Activated CD8-positive, alpha-beta T cell treated with anti-CD3 and anti-CD28 coated beads, Interleukin-2, amount 10 ng/mL, durations not matched to agents 7 days and 5 days (primary cell): ENCODE results near the gene MTX3. TPM values are rescaled to one million over a fixed set of nuclear protein-coding genes. Genes with fewer than 3 reads are reported as not detected.

Experiments
- ATAC-seq: fragments of 150-1000 bp; cut with Tn5 transposase; one replicate; pipeline ENCODE4 v1.10.0; 2021; ENCODE audit warnings: moderate library complexity
- CTCF ChIA-PET: fragments of 350-600 bp; sonication (Branson Sonifier 250); formaldehyde crosslinking; loops from one replicate; lab custom pipeline; 2021; ENCODE audit warnings: antibody characterized with exemption; lab: Charles Lee
- POLR2A ChIA-PET: fragments of 350-600 bp; sonication (Branson Sonifier 250); formaldehyde crosslinking; loops from one replicate; lab custom pipeline; 2021; ENCODE audit warnings: antibody characterized with exemption; lab: Charles Lee
- DNase-seq: peaks from one replicate; pipeline ENCODE4 v3.0.0-alpha.2; 2020
- H3K27ac Mint-ChIP-seq: one replicate; pipeline ENCODE4 v1.8.0; 2021; ENCODE audit warnings: mild to moderate bottlenecking, mixed read lengths
- H3K27me3 Mint-ChIP-seq: one replicate; pipeline ENCODE4 v1.8.0; 2021; ENCODE audit warnings: low read depth, mixed read lengths
- H3K36me3 Mint-ChIP-seq: one replicate; pipeline ENCODE4 v1.8.0; 2021; ENCODE audit warnings: low read depth, mixed read lengths
- H3K4me1 Mint-ChIP-seq: one replicate; pipeline ENCODE4 v1.8.0; 2021; ENCODE audit warnings: low read depth, mixed read lengths
- H3K4me3 Mint-ChIP-seq: one replicate; pipeline ENCODE4 v1.8.0; 2021; ENCODE audit warnings: mild to moderate bottlenecking, mixed read lengths
- H3K9me3 Mint-ChIP-seq: one replicate; pipeline ENCODE4 v1.8.0; 2022; ENCODE audit warnings: mixed read lengths; ENCODE audit not compliant: insufficient read depth
- total RNA-seq, 2 experiments: library from RNA; stranded (reverse); gene quantifications; one replicate each; pipeline ENCODE4 v1.2.3, GENCODE V29; 2021

Gene MTX3, protein sequence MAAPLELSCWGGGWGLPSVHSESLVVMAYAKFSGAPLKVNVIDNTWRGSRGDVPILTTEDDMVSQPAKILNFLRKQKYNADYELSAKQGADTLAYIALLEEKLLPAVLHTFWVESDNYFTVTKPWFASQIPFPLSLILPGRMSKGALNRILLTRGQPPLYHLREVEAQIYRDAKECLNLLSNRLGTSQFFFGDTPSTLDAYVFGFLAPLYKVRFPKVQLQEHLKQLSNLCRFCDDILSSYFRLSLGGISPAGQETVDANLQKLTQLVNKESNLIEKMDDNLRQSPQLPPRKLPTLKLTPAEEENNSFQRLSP
- 10 to 100 TPM; 11.7 to 13.2 TPM for total RNA-seq

DNA sequence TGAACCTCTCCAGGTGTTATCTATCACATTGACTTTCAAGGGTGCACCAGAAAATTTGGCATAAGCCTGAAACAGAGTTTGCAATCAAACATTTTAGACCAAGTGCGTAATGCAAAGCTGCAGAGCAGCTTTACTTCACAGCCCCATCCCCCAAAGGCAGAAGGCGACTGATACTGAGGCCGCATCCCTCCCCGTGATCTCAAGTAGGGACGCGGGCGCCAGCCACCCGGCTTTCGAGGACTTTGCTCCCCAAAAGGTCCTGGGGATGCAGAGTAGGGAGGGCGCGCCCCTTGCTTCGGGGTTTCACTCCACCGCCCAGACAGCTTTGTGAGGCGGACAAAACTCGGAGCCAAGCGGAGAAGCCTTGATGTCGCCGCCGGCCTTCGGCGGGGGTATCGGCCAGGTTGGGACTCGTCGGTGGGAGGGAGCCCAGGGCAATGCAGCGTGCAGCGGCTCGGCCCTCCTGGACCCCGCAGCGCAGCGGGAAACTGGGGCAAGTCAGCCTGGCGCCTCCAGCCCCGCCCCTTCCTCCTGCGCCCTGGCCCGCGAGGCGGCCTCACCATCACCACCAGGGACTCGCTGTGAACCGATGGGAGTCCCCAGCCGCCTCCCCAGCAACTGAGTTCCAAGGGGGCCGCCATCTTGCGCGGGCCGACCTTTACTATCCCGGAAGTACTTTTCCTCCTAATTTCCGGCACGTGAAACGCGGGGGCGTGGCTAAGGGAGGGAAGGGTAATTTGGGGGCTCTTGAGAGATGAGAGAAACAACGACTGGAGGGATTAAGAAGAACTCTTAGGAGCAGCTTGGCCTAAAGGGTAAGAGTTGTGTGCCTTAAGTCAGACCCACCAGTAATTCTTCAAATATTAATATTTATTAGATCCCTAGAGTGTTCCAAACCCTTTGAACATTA lies at the start of gene MTX3:
Gene MTX3, minus strand, starts transcription at position 665 of the 910 bp plus-strand sequence. Its CDS starts 24 bp downstream, at position 641.
- peak within 1 kb of the TSS; percentile 94 for H3K27ac Mint-ChIP-seq
- H3K36me3 Mint-ChIP-seq, result peaks cover 39% of the 10 kb centered on the region
- DNase-seq, result peak; percentile 92
- ATAC-seq, result peak; percentile 88
- POLR2A ChIA-PET, result interaction anchor here (0.5 to 3.0 kb wide), 9 partner anchors 10 to 1297 kb away, joined by 3 to 35 read pairs (median 4); partner anchors contain the start of gene SERINC5
- H3K9me3 Mint-ChIP-seq, result no peaks in the 10 kb centered on the region
- H3K4me1 Mint-ChIP-seq, result peaks cover 48% of the 10 kb centered on the region
- CTCF ChIA-PET, result interaction anchor here (0.7 to 2.2 kb wide), 4 partner anchors 10 to 112 kb away, joined by 3 to 10 read pairs (median 7); no protein-coding TSS in a partner anchor
- no peaks in the 10 kb centered on the region for H3K27me3 Mint-ChIP-seq
- H3K4me3 Mint-ChIP-seq, result peak within 1 kb of the TSS; percentile 91

GRCh38 chr5:80039650-80040049 lies 48.6 kb upstream of the MTX3 start:
- POLR2A ChIA-PET, result no interaction called here
- ATAC-seq (no peak), DNase-seq (no peak)
- Mint-ChIP-seq H3K4me3 (no peak overlapping the region), H3K36me3 (peaks cover 7% of the 10 kb centered on the region), H3K9me3 (no peaks in the 10 kb centered on the region), H3K27me3 (peaks cover 33% of the 10 kb centered on the region), H3K4me1 (peaks cover 9% of the 10 kb centered on the region), H3K27ac (no peak overlapping the region)
- CTCF ChIA-PET, result interaction anchor here (0.7 to 1.3 kb wide), 3 partner anchors 13 to 410 kb away, joined by 3 read pairs; no protein-coding TSS in a partner anchor

GRCh38 chr5:80037366-80037765 lies 46.3 kb upstream of the MTX3 start:
- Mint-ChIP-seq H3K4me1 (peaks cover 15% of the 10 kb centered on the region), H3K4me3 (no peak overlapping the region), H3K36me3 (peaks cover 9% of the 10 kb centered on the region), H3K27me3 (peaks cover 43% of the 10 kb centered on the region), H3K9me3 (no peaks in the 10 kb centered on the region), H3K27ac (no peak overlapping the region)
- ChIA-PET POLR2A (no interaction called here), CTCF (interaction anchor here (1.1 to 1.8 kb wide), 3 partner anchors 9 to 77 kb away, joined by 3 to 5 read pairs (median 4); no protein-coding TSS in a partner anchor)
- no peak for ATAC-seq
- no peak for DNase-seq

- Mint-ChIP-seq H3K4me3 (no peak overlapping the region), H3K36me3 (peaks cover 9% of the 10 kb centered on the region), H3K27me3 (peaks cover 46% of the 10 kb centered on the region), H3K9me3 (no peaks in the 10 kb centered on the region), H3K27ac (no peak overlapping the region), H3K4me1 (peaks cover 15% of the 10 kb centered on the region)
- POLR2A ChIA-PET, result no interaction called here
- DNase-seq, result no peak
- ATAC-seq, result no peak
- CTCF ChIA-PET, result interaction anchor here (0.7 to 1.8 kb wide), 5 partner anchors 10 to 76 kb away, joined by 3 to 5 read pairs (median 3); no protein-coding TSS in a partner anchor
These were observed 45.6 kb upstream of the MTX3 start for GRCh38 chr5:80036615-80037014.

DNA sequence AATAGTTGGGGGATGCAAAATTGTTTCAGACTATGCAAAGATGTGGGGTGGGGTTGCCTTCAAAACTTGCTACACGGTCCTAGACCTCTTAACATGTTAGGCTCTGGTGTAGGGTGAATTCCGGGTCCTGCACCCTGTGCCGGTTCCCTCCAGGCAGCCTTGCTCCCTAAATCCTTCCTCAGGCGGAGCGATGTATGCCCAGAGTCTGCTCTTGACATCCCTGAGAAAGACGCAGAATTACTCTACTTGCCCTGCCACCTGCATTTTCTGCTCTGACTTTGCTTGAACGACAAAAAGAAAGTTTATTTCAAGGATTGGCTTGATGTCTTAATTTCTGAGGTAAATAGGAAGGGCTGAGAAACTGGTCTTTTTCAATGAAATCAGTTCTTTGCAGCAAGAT lies 44.8 kb upstream of the MTX3 start:
- Mint-ChIP-seq H3K9me3 (no peaks in the 10 kb centered on the region), H3K27me3 (peaks cover 44% of the 10 kb centered on the region), H3K4me3 (peak overlapping the region; percentile 27), H3K4me1 (peaks cover 23% of the 10 kb centered on the region), H3K27ac (no peak overlapping the region), H3K36me3 (peaks cover 9% of the 10 kb centered on the region)
- ChIA-PET CTCF (interaction anchor here (0.7 to 0.9 kb wide), 2 partner anchors 43 to 48 kb away, joined by 3 read pairs; no protein-coding TSS in a partner anchor), POLR2A (no interaction called here)
- ATAC-seq (no peak), DNase-seq (no peak)

GRCh38 chr5:80034962-80035821 lies 44.1 kb upstream of the MTX3 start, which contains the start of gene THBS4:
Gene THBS4 (plus strand): TSS chr5:80035348. CDS start chr5:80035538, 190 bp downstream.
- peaks cover 44% of the 10 kb centered on the region for H3K27me3 Mint-ChIP-seq
- no peak for DNase-seq
- POLR2A ChIA-PET, result no interaction called here
- H3K4me1 Mint-ChIP-seq, result peaks cover 24% of the 10 kb centered on the region
- H3K4me3 Mint-ChIP-seq, result peak within 1 kb of the TSS; percentile 60
- peak; percentile 73 for ATAC-seq
- CTCF ChIA-PET, result interaction anchor here (1.1 to 1.2 kb wide), 2 partner anchors 8 to 48 kb away, joined by 4 read pairs; no protein-coding TSS in a partner anchor
- peaks cover 9% of the 10 kb centered on the region for H3K36me3 Mint-ChIP-seq
- no peaks in the 10 kb centered on the region for H3K9me3 Mint-ChIP-seq
- no peak within 1 kb of the TSS for H3K27ac Mint-ChIP-seq

- H3K4me3 Mint-ChIP-seq, result peak overlapping the region; percentile 60
- POLR2A ChIA-PET, result no interaction called here
- H3K4me1 Mint-ChIP-seq, result peaks cover 24% of the 10 kb centered on the region
- no peak overlapping the region for H3K27ac Mint-ChIP-seq
- CTCF ChIA-PET, result interaction anchor here (1.1 to 1.2 kb wide), 3 partner anchors 8 to 158 kb away, joined by 3 to 4 read pairs (median 4); no protein-coding TSS in a partner anchor
- H3K27me3 Mint-ChIP-seq, result peaks cover 41% of the 10 kb centered on the region
- no peak for ATAC-seq
- peaks cover 9% of the 10 kb centered on the region for H3K36me3 Mint-ChIP-seq
- no peak for DNase-seq
- no peaks in the 10 kb centered on the region for H3K9me3 Mint-ChIP-seq
These were observed 43.5 kb upstream of the MTX3 start for GRCh38 chr5:80034559-80034958.

GRCh38 chr5:80033513-80033912 lies 42.5 kb upstream of the MTX3 start:
- Mint-ChIP-seq H3K36me3 (peaks cover 9% of the 10 kb centered on the region), H3K27me3 (peaks cover 41% of the 10 kb centered on the region), H3K4me1 (peaks cover 24% of the 10 kb centered on the region), H3K4me3 (no peak overlapping the region), H3K9me3 (no peaks in the 10 kb centered on the region), H3K27ac (no peak overlapping the region)
- POLR2A ChIA-PET, result no interaction called here
- ATAC-seq (peak; percentile 72), DNase-seq (no peak)
- CTCF ChIA-PET, result interaction anchor here (1.1 to 1.2 kb wide), 3 partner anchors 10 to 157 kb away, joined by 3 to 4 read pairs (median 4); no protein-coding TSS in a partner anchor

DNA sequence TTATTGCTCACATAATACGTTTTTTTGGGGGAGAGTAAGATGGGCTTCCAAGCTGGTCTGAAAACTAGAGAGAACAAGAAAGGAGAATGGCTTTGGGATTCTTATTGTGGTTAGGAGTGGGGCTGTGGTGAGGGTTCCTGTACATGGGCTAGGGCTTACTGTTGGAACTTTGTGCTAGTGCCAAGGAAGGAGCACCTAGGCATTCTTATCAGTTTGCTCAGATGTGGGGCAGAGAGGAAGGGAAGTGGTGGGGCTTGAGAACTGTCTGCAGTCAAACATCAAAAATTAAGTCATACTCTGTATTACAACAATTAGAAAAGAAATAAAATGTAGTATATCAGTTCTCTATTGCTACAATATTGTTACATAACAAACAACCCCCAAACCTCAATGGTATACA lies 40.0 kb upstream of the MTX3 start:
- ChIA-PET POLR2A (no interaction called here), CTCF (no interaction called here)
- no peak for DNase-seq
- Mint-ChIP-seq H3K27ac (no peak overlapping the region), H3K9me3 (no peaks in the 10 kb centered on the region), H3K4me3 (no peak overlapping the region), H3K4me1 (peaks cover 29% of the 10 kb centered on the region), H3K27me3 (peaks cover 33% of the 10 kb centered on the region), H3K36me3 (peaks cover 8% of the 10 kb centered on the region)
- ATAC-seq, result no peak

DNA sequence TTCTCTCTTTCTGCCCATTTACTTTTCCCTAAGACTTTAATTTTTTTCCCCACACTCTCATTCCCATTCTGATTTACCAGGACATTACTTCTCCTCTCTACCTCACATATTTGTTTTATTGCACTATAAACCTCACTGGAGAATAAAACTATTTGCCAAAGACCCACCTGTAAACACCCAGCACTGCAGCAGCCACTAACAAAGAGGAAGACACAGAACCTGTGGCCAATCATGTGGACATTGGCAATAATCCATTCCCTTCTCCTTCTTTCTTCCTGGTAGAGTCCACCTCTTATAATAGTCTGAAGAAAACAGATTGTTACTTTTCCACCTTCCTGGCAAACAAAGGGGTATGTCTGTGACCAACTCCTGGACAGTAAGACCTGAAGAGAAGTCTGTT lies 35.8 kb upstream of the MTX3 start:
- ChIA-PET POLR2A (no interaction called here), CTCF (interaction anchor here (1.4 kb wide), 1 partner anchor 13 kb away, joined by 3 read pairs; no protein-coding TSS in a partner anchor)
- Mint-ChIP-seq H3K36me3 (no peaks in the 10 kb centered on the region), H3K27ac (no peak overlapping the region), H3K4me3 (no peak overlapping the region), H3K9me3 (no peaks in the 10 kb centered on the region), H3K27me3 (peaks cover 5% of the 10 kb centered on the region), H3K4me1 (peaks cover 13% of the 10 kb centered on the region)
- ATAC-seq (no peak), DNase-seq (no peak)
